Glomerular endothelial cell (primary cell): Measurements from ENCODE around the gene AMD1. TPM values are rescaled to one million over a fixed set of nuclear protein-coding genes. Genes with fewer than 3 reads are reported as not detected.
A peak's percentile ranks its signal among the peaks of the same experiment; 100 is the strongest.
"Not testable (repeated sequence)": the region's sequence is repeated elsewhere in the genome, so short reads cannot be mapped to it uniquely, and the experiment has no call there.

Source experiments
- DNase-seq: peaks from one replicate; pipeline ENCODE4 v3.0.0-alpha.2; 2011; ENCODE audit warnings: low read depth, low spot score; ENCODE audit errors: extremely low read depth
- total RNA-seq: library from RNA; depleted of rRNA; stranded (reverse); fragments of >200 nt; gene quantifications from 2 replicates; pipeline ENCODE4 v1.2.3, GENCODE V29; 2015

Gene AMD1
- total RNA-seq: 36.8 and 57.8 TPM in 2 replicates

DNA sequence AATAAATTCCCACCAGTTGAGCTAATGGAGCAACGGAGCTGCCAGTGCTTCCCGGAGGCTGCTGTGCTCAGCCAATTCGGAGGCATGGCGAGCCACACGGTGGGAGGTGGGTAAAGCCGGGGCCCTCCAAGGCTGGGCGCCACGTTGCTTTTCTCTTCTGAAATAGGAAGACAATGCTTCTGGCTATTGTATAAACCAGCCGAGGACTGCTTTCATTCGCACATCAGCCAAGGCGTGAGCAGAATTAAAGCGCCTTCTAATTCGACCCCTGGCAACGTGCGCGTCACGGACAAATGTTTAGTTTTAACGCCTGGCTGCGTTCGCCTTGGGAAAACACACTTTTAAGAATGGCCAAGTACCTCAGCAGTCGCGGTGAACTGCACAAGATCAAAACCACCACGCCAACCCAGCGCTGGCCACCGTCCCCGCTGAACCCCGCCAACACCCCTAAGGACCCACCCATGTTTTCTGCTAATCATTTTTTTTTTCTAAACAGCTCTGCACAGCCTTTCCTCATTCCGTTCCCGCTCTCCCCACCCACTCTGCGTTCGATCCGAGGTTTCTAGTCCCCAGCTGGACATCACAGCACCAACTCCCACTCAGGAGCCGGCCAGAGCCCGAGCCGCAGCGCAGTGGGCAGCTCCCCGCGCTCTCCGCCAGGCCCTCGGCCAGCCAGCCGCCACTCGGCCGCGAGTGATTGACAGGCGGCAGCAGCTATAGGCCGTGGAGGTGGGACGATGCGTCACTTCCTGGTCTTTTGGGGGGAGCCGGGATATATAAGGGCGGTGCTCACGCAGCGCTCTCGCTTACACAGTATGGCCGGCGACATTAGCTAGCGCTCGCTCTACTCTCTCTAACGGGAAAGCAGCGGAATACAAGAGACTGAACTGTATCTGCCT is at the start of gene AMD1:
Gene AMD1, plus strand, starts transcription at position 805 of the 899 bp plus-strand sequence. CDS start 321 bp downstream, outside the sequence.
- DNase-seq: peak; percentile 80

DNA sequence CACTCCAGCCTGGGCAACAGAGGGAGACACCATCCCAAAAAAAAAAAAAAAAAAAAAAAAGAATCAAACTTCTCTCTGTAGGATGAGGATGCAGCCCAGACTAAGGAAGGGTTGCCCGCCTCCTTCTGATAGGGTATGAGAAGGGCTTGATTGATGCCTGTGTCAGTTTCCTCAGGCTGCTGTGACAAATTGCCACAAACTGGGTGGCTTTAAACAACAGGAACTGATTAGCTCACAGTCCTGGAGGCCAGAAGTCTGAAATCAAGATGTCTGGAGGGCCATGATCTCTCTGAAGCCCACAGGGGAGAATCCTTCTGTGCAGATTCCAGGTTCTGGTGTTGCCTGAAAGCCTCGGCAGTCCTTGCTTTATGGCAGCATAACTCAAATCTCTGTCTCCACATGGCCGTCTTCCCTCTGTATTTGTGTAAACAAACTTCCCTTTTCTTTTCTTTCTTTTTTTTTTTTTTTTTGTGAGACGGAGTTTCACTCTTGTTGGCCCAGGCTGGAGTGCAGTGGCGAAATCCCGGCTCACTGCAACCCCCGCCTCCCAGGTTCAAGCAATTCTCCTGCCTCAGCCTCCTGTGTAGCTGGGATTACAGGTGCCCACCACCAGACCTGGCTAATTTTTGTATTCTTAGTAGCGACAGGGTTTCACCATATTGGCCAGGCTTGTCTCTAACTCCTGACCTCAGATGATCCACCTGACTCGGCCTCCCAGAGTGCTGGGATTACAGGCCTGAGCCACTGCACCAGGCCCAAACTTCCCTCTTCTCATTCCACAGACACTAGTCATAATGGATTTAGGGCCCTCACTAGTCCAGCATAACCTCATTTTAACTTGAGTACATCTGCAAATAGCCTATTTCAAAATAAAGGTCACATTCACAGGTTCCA is 48.1 kb upstream of the AMD1 start:
- no peak for DNase-seq

GRCh38 chr6:110828396-110828795 is 46.2 kb upstream of the AMD1 start:
- DNase-seq: no peak

GRCh38 chr6:110831405-110831804 is 43.2 kb upstream of the AMD1 start:
- DNase-seq: no peak

DNA sequence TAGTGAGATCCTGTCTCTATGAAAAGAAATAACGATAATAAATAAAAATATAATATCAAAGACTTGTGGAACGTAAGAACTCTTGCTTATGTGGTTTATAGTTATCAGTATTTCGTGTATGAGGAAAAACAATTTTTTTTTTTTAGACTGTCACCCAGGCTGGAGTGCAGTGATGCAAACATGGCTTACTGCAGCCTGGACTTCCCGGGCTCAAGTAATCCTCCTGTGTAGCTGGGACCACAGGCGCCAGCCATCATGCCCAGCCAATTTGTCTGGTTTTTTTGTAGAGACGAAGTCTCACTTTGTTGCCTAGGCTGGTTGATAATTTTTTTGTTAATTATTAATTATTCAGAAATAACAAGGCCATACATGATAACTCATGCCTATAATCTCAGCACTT is 40.8 kb upstream of the AMD1 start:
- no peak for DNase-seq

DNA sequence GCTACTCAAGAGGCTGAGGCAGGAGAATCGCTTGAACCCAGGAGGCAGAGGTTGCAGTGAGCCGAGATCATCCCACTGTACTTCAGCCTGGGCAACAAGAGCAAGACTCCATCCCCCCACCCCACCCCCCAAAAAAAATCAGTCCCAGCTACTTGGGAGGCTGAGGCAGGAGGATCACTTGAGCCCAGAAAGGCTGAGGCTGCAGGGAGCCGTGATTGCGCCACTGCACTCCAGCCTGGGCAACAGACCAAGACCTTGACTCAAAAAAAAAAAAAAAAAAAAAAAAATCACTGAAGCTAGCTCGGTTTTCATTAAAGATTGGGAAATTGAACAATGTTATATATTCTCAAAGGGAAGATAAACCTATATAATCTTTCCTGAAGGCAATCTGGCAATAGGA is 38.8 kb upstream of the AMD1 start:
- DNase-seq: not testable (repeated sequence)

DNA sequence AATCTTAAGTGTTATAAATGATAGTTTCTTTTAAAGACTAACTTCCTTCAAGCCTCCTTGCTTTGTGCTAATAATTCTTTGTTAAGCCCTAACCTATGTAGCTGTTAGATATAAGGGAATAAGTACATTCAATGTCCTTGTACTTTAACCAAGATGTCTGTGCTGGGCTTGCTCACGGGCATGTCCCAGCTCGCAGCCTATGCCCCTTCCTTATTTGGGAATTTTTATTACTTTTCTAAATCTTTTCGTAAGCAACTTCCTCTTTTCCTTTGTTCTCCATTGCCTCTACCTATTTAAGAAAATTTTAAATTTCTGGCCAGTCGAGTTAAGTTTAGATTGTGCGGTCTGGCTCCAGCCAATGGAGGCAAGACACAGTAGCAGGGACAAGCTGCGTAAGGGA is 33.3 kb upstream of the AMD1 start:
- DNase-seq: no peak

- no peak for DNase-seq
These were observed 24.8 kb upstream of the AMD1 start for GRCh38 chr6:110849781-110850180.

- no peak for DNase-seq
These were observed 21.8 kb upstream of the AMD1 start for GRCh38 chr6:110852773-110853172.

- DNase-seq: no peak
These were observed 20.7 kb upstream of the AMD1 start for GRCh38 chr6:110853754-110854477.

GRCh38 chr6:110856296-110856695 is 18.3 kb upstream of the AMD1 start:
- no peak for DNase-seq

DNA sequence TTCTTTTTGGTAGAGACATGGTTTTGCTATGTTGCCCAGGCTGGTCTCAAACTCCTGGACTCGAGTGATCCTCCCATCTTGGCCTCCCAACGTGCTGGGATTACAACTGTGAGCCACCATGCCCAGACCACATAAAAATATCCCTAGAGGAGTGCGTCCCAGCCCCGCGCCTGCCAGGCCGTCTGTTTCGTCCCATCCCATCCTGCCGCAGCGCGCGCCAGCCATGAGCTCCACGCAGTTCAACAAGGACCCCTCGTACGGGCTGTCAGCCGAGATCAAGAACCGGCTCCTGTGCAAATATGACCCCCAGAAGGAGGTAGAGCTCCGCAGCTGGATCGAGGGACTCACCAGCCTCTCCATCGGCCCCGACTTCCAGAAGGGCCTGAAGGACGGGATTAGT is 16.6 kb upstream of the AMD1 start:
- no peak for DNase-seq

DNA sequence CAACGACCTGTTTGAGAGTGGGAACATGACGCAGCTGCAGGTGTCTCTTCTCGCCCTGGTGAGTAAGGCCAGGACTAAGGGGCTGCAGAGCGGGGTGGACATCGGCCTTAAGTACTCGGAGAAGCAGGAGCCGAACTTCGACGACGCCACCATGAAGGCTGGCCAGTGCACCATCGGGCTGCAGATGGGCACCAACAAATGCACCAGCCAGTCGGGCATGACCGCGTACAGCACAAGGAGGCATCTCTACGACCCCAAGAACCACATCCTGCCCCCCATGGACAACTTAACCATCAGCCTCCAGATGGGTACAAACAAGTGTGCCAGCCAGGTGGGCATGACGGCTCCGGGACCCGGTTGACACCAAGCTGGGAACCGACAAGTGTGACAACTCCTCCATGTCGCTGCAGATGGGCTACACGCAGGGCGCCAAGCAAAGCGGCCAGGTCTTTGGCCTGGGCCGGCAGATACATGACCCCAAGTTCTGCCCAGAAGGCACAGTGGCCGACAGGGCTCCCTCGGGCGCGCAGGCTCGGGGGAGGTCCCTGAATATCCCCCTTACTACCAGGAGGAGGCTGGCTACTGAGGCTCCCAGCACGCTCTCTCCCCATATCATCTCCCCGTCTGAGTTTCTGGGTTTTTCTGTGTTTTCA is 15.9 kb upstream of the AMD1 start:
- no peak for DNase-seq

GRCh38 chr6:110859335-110859792 is 15.2 kb upstream of the AMD1 start:
- no peak for DNase-seq

DNA sequence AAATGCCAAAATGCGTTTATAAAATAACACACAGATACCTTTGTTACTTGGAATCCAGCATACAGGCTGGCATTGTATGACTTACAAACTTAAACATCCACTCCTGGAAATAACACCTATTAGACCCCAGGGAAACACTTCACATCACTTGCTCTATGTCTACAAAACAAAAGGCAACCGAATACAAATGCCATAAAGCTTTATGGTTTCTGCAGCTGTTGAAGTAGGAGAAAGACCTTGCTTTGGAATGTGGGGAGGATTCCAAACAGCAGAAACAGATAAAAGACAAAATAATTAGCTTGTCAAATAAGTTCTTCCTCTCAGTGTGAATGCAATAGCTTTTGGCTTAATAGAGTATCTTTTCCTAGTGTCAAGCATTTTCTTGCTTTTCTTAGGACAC is 9.8 kb upstream of the AMD1 start:
- no peak for DNase-seq

DNA sequence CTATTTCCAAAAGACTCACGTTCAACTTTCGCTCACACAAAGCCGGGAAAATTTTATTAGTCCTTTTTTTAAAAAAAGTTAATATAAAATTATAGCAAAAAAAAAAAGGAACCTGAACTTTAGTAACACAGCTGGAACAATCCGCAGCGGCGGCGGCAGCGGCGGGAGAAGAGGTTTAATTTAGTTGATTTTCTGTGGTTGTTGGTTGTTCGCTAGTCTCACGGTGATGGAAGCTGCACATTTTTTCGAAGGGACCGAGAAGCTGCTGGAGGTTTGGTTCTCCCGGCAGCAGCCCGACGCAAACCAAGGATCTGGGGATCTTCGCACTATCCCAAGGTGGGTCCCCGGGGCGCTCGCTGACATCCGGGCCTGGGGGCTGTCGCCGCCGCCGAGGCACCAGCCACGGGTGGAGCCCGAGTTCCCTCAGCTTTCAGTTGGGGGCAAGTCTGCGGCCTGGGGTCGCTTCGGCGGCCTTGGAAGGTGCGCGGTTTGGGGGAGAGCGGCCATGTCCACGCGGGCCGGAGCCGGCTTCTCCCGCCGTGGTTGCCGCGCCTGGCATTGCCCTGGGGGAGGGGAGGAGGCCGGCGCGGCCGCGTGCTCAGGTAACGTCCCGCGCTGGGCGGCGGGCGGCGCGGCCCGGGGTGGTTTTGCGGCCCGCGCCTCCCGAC is 429 bp downstream of the AMD1 start:
- no peak for DNase-seq

DNA sequence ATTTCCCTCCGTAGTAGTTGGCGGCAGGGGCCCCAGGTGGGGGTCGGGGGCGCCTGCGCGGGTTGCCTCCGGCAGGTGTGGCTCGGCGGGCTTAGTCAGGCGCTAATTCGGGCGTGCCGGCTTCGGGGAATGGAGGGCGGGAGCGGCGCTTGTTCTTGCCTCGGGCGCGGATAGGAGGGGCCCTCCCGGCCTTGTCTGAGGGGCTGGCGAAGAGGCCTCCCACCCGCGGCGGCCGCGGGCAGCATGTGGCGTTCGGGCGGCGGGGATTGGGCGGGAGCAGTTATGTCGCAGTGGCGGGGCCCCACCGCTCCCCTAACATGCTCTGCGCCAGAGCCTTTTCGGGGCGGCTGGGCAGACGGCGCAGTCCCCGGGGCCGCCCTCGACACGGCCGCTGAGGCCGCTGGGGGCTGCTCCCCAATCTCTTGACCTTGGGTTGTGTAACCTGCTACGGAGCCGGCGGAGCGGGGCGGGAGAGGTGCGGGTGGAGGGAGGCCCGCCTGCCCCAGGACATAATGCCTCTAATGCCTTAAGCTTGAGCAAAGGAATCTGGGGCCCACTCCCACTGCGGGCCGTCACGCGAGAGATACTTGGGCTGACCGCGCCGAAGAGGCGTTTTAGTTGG is 1.1 kb downstream of the AMD1 start:
- DNase-seq: no peak

DNA sequence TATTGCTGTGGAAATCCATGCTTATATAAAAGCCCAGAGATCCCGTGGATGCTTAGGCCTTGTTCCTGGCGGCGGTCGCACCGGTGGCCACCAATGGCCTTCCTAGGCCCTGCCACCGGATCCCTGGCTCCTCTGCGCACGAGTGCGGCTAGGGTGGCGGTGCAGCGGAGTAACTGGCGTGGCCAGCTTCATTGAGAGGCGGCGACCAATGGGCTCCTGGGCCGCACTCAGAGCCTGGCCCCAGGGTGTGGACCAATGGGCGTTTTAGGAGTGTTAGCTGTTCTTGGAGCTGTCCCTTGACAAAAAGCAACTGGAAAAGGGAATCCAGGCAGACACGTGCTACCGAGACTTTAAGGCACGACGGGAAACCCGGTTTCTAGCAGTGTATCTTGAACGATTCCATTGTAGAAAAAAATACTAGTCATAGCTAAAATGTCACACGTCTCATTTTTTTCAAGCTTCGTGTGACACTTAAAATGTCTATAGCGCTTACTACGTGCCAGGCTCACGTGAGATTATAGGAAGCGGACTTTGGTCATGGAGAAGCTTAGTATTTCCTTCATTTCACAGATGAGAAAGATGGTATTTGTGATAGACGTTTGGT is 1.7 kb downstream of the AMD1 start:
- DNase-seq: peak; percentile 60
